WTC11 (cell line): ENCODE measurements around the gene FARP2. TPM values are rescaled to one million over a fixed set of nuclear protein-coding genes. Genes with fewer than 3 reads are reported as not detected.

Source experiments
- ATAC-seq: fragments of 200-7000 bp; cut with Tn5 transposase; 2 replicates; pipeline ENCODE4 v1.10.0; 2021; ENCODE audit warnings: mild to moderate bottlenecking, moderate library complexity
- CTCF ChIA-PET: fragments of 300-600 bp; sonication (Branson Sonifier 250); formaldehyde crosslinking; loops from one replicate; lab custom pipeline; 2021; ENCODE audit warnings: antibody characterized with exemption; lab: Charles Lee
- POLR2A ChIA-PET: fragments of 350-600 bp; sonication (Branson Sonifier 250); formaldehyde crosslinking; loops from one replicate; lab custom pipeline; 2021; ENCODE audit warnings: antibody characterized with exemption; lab: Charles Lee
- DNase-seq: peaks from one replicate; pipeline ENCODE4 v3.0.0; 2021; ENCODE audit warnings: low spot score
- H3K27ac Mint-ChIP-seq: 2 replicates; pipeline ENCODE4 v1.8.0; 2021; ENCODE audit warnings: mixed read lengths
- H3K27me3 Mint-ChIP-seq: 2 replicates; pipeline ENCODE4 v1.8.0; 2021; ENCODE audit warnings: low read depth, mild to moderate bottlenecking, moderate library complexity, mixed read lengths
- H3K36me3 Mint-ChIP-seq: 2 replicates; pipeline ENCODE4 v1.8.0; 2021; ENCODE audit warnings: mixed read lengths
- H3K4me1 Mint-ChIP-seq: 2 replicates; pipeline ENCODE4 v1.8.0; 2022; ENCODE audit warnings: mixed read lengths
- H3K4me3 Mint-ChIP-seq: 2 replicates; pipeline ENCODE4 v1.8.0; 2021; ENCODE audit warnings: mild to moderate bottlenecking, moderate library complexity, mixed read lengths
- H3K9me3 Mint-ChIP-seq: 2 replicates; pipeline ENCODE4 v1.8.0; 2021; ENCODE audit warnings: mixed read lengths
- ATF1 ChIP-seq: sonication (generic); formaldehyde crosslinking; IDR thresholded peaks from 2 replicates; pipeline ENCODE4 v1.8.1; 2023; ENCODE audit warnings: mild to moderate bottlenecking, moderate library complexity, missing genetic modification reagents
- ATF6 ChIP-seq: sonication (generic); formaldehyde crosslinking; IDR thresholded peaks from 2 replicates; pipeline ENCODE4 v1.8.1; 2023; ENCODE audit warnings: mild to moderate bottlenecking, missing genetic modification reagents
- CREM ChIP-seq: sonication (generic); formaldehyde crosslinking; IDR thresholded peaks from 2 replicates; pipeline ENCODE4 v1.8.1; 2022; ENCODE audit warnings: mild to moderate bottlenecking, missing genetic modification reagents, moderate library complexity
- CTCF ChIP-seq: fragments of 200-600 bp; IDR thresholded peaks from 2 replicates; pipeline ENCODE4 v1.8.0; 2022; ENCODE audit warnings: antibody characterized with exemption
- E2F1 ChIP-seq: sonication (generic); formaldehyde crosslinking; IDR thresholded peaks from 2 replicates; pipeline ENCODE4 v1.8.0; 2022; ENCODE audit warnings: mild to moderate bottlenecking, missing genetic modification reagents
- ERG ChIP-seq: fragments of 250-450 bp; sonication (Bioruptor Pico); IDR thresholded peaks from 2 replicates; pipeline ENCODE4 v1.8.0; 2021; ENCODE audit warnings: mild to moderate bottlenecking
- FOXP1 ChIP-seq: sonication (generic); formaldehyde crosslinking; IDR thresholded peaks from 2 replicates; pipeline ENCODE4 v1.8.0; 2022; ENCODE audit warnings: missing genetic modification reagents, mild to moderate bottlenecking, moderate library complexity, borderline replicate concordance
- GRHL2 ChIP-seq: fragments of 250-450 bp; sonication (Bioruptor Pico); IDR thresholded peaks from 2 replicates; pipeline ENCODE4 v1.8.0; 2022; ENCODE audit warnings: mild to moderate bottlenecking, moderate library complexity; ENCODE audit not compliant: insufficient replicate concordance, severe bottlenecking
- NFE2L1 ChIP-seq: sonication (generic); formaldehyde crosslinking; IDR thresholded peaks from 2 replicates; pipeline ENCODE4 v1.8.1; 2023; ENCODE audit warnings: missing genetic modification reagents
- RORB ChIP-seq: fragments of 250-450 bp; sonication (Bioruptor Pico); IDR thresholded peaks from 2 replicates; pipeline ENCODE4 v1.9.0; 2021; ENCODE audit warnings: mild to moderate bottlenecking
- SMAD3 ChIP-seq: sonication (generic); formaldehyde crosslinking; IDR thresholded peaks from 2 replicates; pipeline ENCODE4 v1.8.0; 2022; ENCODE audit warnings: missing genetic modification reagents, mild to moderate bottlenecking, borderline replicate concordance
- USF1 ChIP-seq: sonication (generic); formaldehyde crosslinking; IDR thresholded peaks from 2 replicates; pipeline ENCODE4 v1.8.0; 2022; ENCODE audit warnings: mild to moderate bottlenecking, missing genetic modification reagents
- ZBTB43 ChIP-seq: sonication (generic); formaldehyde crosslinking; IDR thresholded peaks from 2 replicates; pipeline ENCODE4 v1.8.1; 2023; ENCODE audit warnings: mild to moderate bottlenecking, missing genetic modification reagents
- ZNF121 ChIP-seq: sonication (generic); formaldehyde crosslinking; IDR thresholded peaks from 2 replicates; pipeline ENCODE4 v1.8.0; 2023; ENCODE audit warnings: missing genetic modification reagents
- ZNF232 ChIP-seq: sonication (generic); formaldehyde crosslinking; IDR thresholded peaks from 2 replicates; pipeline ENCODE4 v1.8.0; 2022; ENCODE audit warnings: mild to moderate bottlenecking, missing genetic modification reagents
- ZNF423 ChIP-seq: fragments of 250-450 bp; sonication (Bioruptor Pico); IDR thresholded peaks from 2 replicates; pipeline ENCODE4 v2.1.2; 2022; ENCODE audit warnings: mild to moderate bottlenecking, moderate library complexity
- ZNF512 ChIP-seq: sonication (generic); formaldehyde crosslinking; IDR thresholded peaks from 2 replicates; pipeline ENCODE4 v1.8.1; 2022; ENCODE audit warnings: missing genetic modification reagents, borderline replicate concordance
- ZSCAN18 ChIP-seq: fragments of 250-450 bp; sonication (Bioruptor Pico); IDR thresholded peaks from 2 replicates; pipeline ENCODE4 v2.1.2; 2022; ENCODE audit warnings: mild to moderate bottlenecking, moderate library complexity
- total RNA-seq: library from RNA; stranded (reverse); gene quantifications from 3 replicates; pipeline ENCODE4 v1.2.3, GENCODE V29; 2021

Gene FARP2
- total RNA-seq, 1 experiment from 2014 or later, result 37.8 TPM

GRCh38 chr2:241535871-241536655 is 180.0 kb downstream of the FARP2 start (continued):
- TF ChIP-seq SMAD3 (CRISPR knock-in tag) (no peak), FOXP1 (no peak), ZNF121 (CRISPR knock-in tag) (no peak), USF1 (CRISPR knock-in tag) (no peak), ATF6 (CRISPR knock-in tag) (no peak), ERG (CRISPR knock-in tag) (no peak)

GRCh38 chr2:241538838-241539615 is 182.9 kb downstream of the FARP2 start:
- TF ChIP-seq ATF1 (CRISPR knock-in tag) (no peak), ZNF423 (CRISPR knock-in tag) (no peak), CREM (no peak), GRHL2 (no peak), CTCF (no peak), RORB (CRISPR knock-in tag) (no peak), ZNF232 (CRISPR knock-in tag) (no peak)
- TF ChIP-seq, all 79 proteins: peak for 0
- H3K4me3 Mint-ChIP-seq, result no peak overlapping the region; the same call in 1 of the 2 replicates

GRCh38 chr2:241539616-241540374 is 183.7 kb downstream of the FARP2 start:
- no peak overlapping the region for H3K27ac Mint-ChIP-seq
- no peaks in the 10 kb centered on the region for H3K36me3 Mint-ChIP-seq
- no peak for DNase-seq
- no peak overlapping the region for H3K4me3 Mint-ChIP-seq
- peaks cover 4% of the 10 kb centered on the region for H3K4me1 Mint-ChIP-seq
- H3K9me3 Mint-ChIP-seq, result no peaks in the 10 kb centered on the region
- CTCF ChIA-PET, result no interaction called here
- H3K27me3 Mint-ChIP-seq, result peaks cover 42% of the 10 kb centered on the region
- ATAC-seq, result no peak
- POLR2A ChIA-PET, result interaction anchor here (0.6 kb wide), 1 partner anchor 27 kb away, joined by 7 read pairs; no protein-coding TSS in a partner anchor
- TF ChIP-seq ZBTB43 (CRISPR knock-in tag), result no peak
- no peak for TF ChIP-seq ZSCAN18 (CRISPR knock-in tag)
- no peak for TF ChIP-seq NFE2L1 (CRISPR knock-in tag)
- no peak for TF ChIP-seq ZNF512 (CRISPR knock-in tag)
- TF ChIP-seq CREM, result no peak
- no peak for TF ChIP-seq E2F1 (CRISPR knock-in tag)

More at GRCh38 chr2:241538838-241539615, 182.9 kb downstream of the FARP2 start:
- no peak overlapping the region for H3K27ac Mint-ChIP-seq
- no peaks in the 10 kb centered on the region for H3K36me3 Mint-ChIP-seq
- no peak for ATAC-seq
- POLR2A ChIA-PET, result no interaction called here
- no peak for DNase-seq
- peaks cover 41% of the 10 kb centered on the region for H3K27me3 Mint-ChIP-seq
- CTCF ChIA-PET, result no interaction called here
- H3K4me1 Mint-ChIP-seq, result peaks cover 4% of the 10 kb centered on the region
- no peaks in the 10 kb centered on the region for H3K9me3 Mint-ChIP-seq
